IMR-90 (cell line): ENCODE data around the gene STAMBPL1.

Experiments used
- POLR2A ChIP-seq: IDR thresholded peaks from 2 replicates; pipeline ENCODE4 v1.6.1; 2012; ENCODE audit warnings: mild to moderate bottlenecking, low read depth, low read length
- TF ChIP-seq, protein P1 (sequence below): conservative IDR thresholded peaks from 2 replicates; pipeline ENCODE4 v1.5.1; 2012; ENCODE audit warnings: mild to moderate bottlenecking, low read depth, low read length, improper control_type of control experiment

DNA sequence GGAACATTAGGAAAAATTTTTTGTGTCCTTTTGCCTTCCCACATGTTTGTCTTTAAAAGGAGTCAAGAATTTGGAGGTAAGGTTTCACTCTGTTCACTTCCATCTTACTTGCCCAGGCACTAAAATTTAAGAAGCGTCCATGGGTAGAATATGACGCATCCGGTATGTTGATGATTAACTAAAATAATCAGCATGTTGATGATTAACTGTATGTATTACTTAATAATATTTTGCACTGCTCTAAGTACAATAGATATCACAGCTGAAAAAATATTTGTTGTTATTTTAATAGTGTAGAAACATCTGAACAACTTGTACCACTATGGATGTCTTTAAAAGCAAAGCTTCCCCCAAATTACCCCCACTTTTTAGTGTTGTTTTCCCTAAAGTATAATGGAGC is 39.9 kb upstream of the STAMBPL1 start:
- TF ChIP-seq, protein P1, sequence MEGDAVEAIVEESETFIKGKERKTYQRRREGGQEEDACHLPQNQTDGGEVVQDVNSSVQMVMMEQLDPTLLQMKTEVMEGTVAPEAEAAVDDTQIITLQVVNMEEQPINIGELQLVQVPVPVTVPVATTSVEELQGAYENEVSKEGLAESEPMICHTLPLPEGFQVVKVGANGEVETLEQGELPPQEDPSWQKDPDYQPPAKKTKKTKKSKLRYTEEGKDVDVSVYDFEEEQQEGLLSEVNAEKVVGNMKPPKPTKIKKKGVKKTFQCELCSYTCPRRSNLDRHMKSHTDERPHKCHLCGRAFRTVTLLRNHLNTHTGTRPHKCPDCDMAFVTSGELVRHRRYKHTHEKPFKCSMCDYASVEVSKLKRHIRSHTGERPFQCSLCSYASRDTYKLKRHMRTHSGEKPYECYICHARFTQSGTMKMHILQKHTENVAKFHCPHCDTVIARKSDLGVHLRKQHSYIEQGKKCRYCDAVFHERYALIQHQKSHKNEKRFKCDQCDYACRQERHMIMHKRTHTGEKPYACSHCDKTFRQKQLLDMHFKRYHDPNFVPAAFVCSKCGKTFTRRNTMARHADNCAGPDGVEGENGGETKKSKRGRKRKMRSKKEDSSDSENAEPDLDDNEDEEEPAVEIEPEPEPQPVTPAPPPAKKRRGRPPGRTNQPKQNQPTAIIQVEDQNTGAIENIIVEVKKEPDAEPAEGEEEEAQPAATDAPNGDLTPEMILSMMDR, result no peak
- TF ChIP-seq POLR2A, result no peak
